SKM-1 treated with dmso at 0.1 percent for 144 hours (cell line): ENCODE results near the gene SPZ1.
"Not testable (repeated sequence)": the region's sequence is repeated elsewhere in the genome, so short reads cannot be mapped to it uniquely, and the experiment has no call there.

Source experiments
- DNase-seq: peaks from one replicate; lab custom pipeline; 2025; ENCODE audit not compliant: unreplicated experiment; lab: John Stamatoyannopoulos, UW

SPZ1 gene

GRCh38 chr5:80319702-80320101, at the start of gene SPZ1:
Gene SPZ1, plus strand, starts transcription at chr5:80320002. Its CDS starts 214 bp downstream, at chr5:80320216.
- DNase-seq: no peak

DNA sequence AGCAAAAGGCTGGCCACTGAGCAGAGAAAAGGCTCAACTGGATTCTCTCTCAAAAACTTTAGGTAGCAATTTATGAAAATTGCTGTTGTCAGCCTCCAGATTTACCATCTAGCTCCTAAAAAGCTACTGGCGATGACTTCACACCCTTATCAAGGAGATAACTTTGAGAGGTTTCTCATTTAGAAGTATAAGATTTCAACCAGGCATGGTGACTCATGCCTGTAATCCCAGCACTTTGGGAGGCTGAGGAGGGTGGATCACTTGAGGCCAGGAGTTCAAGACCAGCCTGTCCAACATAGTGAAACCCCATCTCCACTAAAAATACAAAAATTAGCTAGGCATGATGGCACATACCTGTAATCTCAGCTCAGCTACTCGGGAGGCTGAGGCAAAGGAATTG, 49.3 kb upstream of the SPZ1 start:
- not testable (repeated sequence) for DNase-seq

DNA sequence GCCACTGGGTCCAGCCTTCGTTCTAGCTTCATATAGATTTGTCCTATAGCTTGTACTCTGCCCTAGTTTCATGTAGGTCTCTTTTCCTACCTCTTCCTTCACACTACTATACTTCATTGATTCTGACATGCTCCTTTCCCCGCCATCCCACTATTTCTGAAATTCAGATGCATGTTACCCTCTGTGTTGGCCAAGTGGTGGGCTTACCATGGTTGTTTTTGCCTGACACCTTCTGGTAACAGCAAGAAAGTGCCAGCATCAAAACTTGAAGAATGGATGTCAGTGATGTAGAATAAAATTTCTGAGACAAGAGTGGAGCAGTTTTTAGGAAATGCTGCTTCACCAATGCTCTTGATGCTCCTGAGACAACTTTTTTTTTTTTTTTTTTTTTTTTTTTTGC, 44.5 kb upstream of the SPZ1 start:
- no peak for DNase-seq

DNA sequence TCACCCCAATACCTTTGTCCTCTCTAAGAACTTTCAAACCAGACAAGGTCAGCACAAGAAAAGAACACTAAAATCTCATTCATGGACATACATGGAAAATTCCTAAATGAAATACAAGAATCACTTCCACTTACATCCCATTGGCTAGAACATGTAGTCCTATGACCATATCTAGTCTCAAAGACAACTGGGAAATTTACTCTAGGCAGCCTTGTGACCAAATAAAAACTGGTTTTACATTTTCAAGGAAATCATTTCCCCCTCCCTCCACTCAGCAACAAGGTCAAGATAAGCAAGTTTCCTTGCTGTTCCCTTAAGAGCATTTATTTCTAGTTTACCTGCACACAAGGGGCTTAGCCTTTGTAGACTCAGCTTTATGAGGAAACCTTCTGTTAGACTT, 43.6 kb upstream of the SPZ1 start:
- no peak for DNase-seq

DNA sequence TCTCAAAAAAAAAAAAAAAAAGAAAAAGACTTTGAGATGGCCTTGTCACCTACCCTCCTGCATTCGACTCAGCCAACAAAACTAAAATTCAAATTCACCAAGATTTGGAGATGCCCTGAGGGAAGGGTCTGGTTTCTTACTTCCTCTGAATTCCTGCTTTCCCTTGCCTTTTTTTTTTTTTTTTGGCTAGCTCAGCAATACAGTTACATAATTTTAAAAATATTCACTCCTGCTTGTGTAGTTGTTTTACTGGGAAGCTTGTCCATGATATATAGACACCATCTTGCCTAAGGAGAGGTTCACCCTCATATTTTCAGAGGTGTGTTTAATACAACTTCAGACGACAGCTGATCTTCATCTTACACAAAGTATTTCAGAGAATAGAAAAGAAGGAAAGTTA, 42.6 kb upstream of the SPZ1 start:
- no peak for DNase-seq

DNA sequence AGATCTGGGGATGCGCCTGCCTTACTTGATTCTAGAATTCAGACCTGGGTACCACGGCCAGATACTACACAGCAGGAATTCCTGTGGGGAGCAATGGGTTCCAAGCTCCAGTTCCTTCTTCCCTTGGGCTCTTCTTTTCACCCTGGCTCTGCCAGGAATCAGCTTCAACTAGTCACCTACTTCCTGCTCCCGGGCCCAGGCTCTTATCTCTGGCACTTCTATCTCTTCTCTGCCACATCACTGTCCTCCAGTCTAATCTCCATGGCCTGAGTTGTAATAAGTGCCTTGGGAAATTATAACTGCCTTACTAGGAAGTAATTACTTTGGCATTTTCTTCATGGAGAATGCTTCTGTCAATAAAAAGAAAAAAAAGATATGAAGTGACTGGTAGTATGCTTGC, 37.7 kb upstream of the SPZ1 start:
- DNase-seq: no peak

- no peak for DNase-seq
These were observed 36.4 kb upstream of the SPZ1 start for GRCh38 chr5:80283360-80283759.

GRCh38 chr5:80284720-80285119, 35.1 kb upstream of the SPZ1 start:
- DNase-seq: no peak

DNA sequence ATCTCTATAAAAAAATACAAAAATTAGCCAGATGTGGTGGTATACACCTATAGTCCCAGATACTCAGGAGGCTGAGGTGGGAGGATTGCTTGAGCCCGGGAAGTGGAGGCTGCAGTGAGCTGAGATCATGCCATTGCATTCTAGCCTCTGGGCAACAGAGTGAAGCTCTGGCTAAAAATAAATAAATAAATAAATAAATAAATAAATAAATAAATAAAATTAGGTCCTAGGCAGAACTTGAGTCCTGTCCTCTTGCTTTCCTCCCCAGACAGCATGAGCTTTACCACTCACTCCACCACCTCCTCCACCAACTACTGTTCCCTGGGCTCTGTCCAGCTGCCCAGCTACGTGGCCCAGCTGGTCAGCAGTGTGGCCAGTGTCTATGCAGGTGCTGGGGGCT, 31.6 kb upstream of the SPZ1 start:
- DNase-seq: no peak

DNA sequence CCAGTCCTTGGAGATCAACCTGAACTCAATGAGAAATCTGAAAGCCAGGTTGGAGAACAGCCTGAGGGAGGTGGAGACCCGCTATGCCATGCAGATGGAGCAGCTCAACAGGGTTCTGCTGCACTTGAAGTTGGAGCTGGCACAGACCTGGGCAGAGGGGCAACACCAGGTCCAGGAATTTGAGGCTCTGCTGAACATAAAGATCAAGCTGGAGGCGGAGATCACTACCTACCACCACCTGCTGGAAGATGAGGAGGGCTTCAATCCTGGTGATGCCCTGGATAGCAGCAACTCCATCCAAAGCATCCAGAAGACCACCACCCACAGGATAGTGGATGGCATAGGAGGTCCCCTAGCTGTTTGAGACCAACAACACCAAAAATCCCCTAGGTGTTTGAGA, 30.5 kb upstream of the SPZ1 start:
- no peak for DNase-seq

GRCh38 chr5:80291761-80292160, 28.0 kb upstream of the SPZ1 start:
- DNase-seq: no peak

DNA sequence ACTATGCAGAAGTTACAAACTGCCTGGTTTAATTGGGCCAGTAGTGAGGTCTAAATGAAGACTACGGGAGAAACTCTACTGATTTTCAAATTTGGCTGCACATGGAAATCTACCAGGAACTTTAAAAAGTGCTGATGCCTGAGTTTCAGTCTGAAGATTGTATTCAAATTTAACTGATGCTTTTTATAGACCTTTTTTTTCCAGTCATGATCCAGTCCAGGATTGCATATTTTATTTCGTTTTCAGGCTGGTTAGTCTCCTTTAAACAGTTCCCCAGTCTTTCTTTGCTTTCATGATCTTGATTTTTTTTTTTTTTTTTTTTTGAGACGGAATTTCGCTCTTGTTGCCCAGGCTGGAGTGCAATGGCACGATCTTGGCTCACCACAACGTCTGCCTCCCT, 23.7 kb upstream of the SPZ1 start:
- DNase-seq: no peak

DNA sequence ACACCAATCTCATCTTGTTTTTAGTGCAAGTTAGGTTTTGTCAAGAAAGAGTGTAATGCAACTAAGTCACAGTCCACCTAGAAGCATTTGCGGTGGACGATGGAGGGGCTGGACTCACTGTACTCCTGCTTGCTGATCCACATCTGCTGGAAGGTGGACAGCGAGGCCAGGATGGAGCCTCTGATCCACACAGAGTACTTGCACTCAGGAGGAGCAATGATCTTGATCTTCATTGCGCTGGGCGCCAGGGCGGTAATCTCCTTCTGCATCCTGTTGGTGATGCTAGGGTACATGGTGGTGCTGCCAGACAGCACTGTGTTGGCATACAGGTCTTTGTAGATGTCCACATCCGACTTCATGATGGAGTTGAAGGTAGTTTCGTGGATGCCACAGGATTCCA, 20.2 kb upstream of the SPZ1 start:
- no peak for DNase-seq

DNA sequence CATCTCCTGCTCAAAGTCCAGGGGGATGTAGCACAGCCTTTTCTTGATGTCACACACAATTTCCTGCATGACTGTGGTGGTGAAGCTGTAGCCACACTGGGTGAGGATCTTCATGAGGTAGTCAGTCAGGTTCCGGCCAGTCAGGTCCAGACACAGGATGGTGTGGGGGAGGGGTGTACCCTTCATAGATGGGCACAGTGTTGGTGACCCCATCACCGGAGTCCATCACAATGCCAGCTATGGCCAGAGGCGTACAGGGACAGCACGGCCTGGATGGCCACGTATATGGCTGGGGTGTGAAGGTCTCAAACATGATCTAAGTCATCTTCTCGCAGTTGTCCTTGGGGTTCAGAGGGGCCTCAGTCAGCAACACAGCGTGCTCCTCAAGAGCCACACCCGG, 19.7 kb upstream of the SPZ1 start:
- DNase-seq: no peak

DNA sequence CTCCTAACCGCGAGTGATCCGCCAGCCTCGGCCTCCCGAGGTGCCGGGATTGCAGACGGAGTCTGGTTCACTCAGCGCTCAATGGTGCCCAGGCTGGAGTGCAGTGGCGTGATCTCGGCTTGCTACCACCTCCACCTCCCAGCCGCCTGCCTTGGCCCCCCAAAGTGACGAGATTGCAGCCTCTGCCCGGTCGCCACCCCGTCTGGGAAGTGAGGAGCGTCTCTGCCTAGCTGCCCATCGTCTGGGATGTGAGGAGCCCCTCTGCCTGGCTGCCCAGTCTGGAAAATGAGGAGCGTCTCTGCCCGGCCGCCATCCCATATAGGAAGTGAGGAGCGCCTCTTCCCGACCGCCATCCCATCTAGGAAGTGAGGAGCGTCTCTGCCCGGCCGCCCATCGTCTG, 19.0 kb upstream of the SPZ1 start:
- DNase-seq: not testable (repeated sequence)

DNA sequence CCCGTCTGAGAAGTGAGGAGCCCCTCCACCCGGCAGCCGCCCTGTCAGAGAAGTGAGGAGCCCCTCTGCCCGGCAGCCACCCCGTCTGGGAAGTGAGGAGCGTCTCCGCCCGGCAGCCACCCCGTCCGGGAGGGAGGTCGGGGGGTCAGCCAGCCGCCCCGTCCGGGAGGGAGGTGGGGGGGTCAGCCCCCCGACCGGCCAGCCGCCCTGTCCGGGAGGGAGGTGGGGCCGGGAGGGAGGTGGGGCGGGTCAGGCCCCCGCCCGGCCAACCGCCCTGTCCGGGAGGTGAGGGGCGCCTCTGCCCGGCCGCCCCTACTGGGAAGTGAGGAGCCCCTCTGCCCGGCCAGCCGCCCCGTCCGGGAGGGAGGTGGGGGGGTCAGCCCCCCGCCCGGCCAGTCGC, 18.5 kb upstream of the SPZ1 start:
- not testable (repeated sequence) for DNase-seq

- no peak for DNase-seq
These were observed 17.2 kb upstream of the SPZ1 start for GRCh38 chr5:80302636-80303035.

GRCh38 chr5:80308526-80308925, 11.3 kb upstream of the SPZ1 start:
- no peak for DNase-seq

DNA sequence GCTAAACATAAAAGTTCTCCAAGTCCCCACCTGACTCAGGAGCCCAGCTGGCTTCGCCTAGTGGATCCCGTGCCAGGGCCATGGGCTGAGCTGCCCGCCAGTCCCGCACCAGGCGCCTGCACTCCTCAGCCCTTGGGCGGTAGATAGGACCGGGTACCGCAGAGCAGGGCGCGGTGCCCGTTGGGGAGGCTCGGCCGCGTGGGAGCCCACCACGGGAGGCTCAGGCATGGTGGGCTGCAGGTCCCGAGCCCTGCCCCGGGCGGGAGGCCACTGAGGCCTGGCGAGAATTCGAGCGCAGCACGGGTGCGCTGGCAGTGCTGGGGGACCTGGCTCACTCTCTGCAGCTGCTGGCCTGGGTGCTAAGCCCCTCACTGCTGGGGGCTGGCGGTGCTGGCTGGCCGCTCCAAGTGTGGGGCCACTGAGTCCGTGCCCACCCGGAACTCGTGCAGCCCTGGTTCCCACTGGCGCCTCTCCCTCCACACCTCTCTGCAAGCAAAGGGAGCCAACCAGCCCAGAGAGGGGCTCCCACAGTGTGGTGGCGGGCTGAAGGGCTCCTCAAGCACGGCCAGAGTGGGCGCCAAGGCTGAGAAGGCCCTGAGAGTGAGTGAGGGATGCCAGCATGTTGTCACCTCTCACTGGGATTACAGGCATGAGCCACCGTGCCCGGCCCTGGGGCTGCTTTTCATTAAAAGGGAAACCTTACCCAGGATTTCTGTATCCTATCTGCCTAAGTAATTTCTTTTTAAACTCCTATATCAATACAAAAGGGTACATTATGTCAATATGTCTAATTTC, 9.7 kb upstream of the SPZ1 start:
- no peak for DNase-seq

- no peak for DNase-seq
These were observed 4.6 kb upstream of the SPZ1 start for GRCh38 chr5:80315244-80315643.

DNA sequence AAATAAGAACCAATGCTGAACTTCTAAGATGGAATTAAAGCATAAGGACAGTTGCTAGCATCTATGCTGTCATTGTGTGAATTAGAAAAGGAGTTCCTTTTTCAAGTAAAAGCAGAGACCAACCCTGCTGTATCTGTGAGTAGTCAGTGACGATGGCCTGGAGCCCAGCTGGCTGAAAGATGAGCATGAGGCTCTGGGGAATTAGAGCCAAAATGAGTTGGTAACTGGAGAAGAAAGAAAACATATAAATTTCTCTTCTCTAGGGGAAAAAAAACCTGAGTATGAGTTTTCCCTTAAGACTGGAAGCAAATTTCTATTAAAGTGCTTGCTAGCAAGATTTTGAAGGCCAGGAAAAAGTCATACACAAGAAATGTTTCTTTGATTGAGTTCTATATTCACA, 1.6 kb upstream of the SPZ1 start:
- no peak for DNase-seq

DNA sequence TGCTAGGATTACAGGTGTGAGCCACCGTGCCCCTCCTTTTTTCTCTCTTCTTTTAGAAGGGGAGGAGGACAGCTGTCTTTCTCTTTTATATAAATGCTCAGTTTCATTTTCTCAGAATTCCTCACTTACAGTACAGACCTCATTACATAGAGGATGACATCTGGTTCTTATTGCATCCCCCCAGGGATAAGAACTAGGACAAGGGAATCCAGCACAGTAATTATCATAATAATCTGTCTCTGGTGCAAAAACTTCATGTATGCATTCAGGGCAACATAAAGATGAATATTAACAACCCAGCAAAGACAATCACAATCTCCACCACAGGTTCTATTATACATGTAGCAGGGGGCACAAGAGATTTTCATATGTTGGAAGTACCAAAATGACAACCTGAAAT, 5.1 kb downstream of the SPZ1 start:
- no peak for DNase-seq

DNA sequence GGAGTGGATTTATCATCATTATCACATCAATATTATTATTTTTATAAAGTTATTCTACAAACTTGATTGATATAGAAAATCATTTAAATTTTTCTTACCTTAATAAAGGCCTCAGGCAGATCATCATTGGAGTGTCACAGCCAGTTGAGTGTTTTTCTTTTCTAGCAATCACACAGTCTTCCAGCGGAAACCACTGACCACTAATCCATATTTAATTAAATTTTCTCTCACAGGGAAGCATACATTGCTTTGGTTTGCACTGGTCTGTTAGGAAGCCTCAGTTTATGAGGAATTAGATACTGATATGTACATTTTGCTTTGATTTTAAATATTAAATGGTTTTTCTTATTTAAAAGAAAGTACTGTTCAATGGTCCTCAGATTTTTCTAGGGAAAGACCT, 6.7 kb downstream of the SPZ1 start:
- no peak for DNase-seq
